ENCODE results near the gene PIP5K1C.

The PIP5K1C gene

GRCh38 chr19:3722443-3723109 lies 22.3 kb upstream of the PIP5K1C start:
- in situ Hi-C loops (cut with HindIII; ENCODE audit: low pct_ligation_motif_present, low pct_unique_long_range_greater_than_20kb, low sequenced_read_pairs), result no loop called here
- no peak for DNase-seq

- DNase-seq, result no peak
- in situ Hi-C loops (cut with HindIII; ENCODE audit: low pct_ligation_motif_present, low pct_unique_long_range_greater_than_20kb, low sequenced_read_pairs), result no loop called here
Measured at GRCh38 chr19:3721887-3722442, 21.7 kb upstream of the PIP5K1C start.

GRCh38 chr19:3721131-3721886 lies 21.0 kb upstream of the PIP5K1C start:
- in situ Hi-C loops (cut with HindIII; ENCODE audit: low pct_ligation_motif_present, low pct_unique_long_range_greater_than_20kb, low sequenced_read_pairs), result no loop called here
- peak; percentile 80 for DNase-seq

- DNase-seq, result no peak
- in situ Hi-C loops (cut with HindIII; ENCODE audit: low pct_ligation_motif_present, low pct_unique_long_range_greater_than_20kb, low sequenced_read_pairs), result no loop called here
Measured at GRCh38 chr19:3720349-3720917, 20.2 kb upstream of the PIP5K1C start.

GRCh38 chr19:3719868-3720267 lies 19.6 kb upstream of the PIP5K1C start:
- in situ Hi-C loops (cut with HindIII; ENCODE audit: low pct_ligation_motif_present, low pct_unique_long_range_greater_than_20kb, low sequenced_read_pairs), result no loop called here
- no peak for DNase-seq

GRCh38 chr19:3716147-3716668 lies 15.9 kb upstream of the PIP5K1C start:
- in situ Hi-C loops (cut with HindIII; ENCODE audit: low pct_ligation_motif_present, low pct_unique_long_range_greater_than_20kb, low sequenced_read_pairs), result no loop called here
- no peak for DNase-seq

GRCh38 chr19:3712663-3713611 lies 12.7 kb upstream of the PIP5K1C start:
- DNase-seq, result no peak
- in situ Hi-C loops (cut with HindIII; ENCODE audit: low pct_ligation_motif_present, low pct_unique_long_range_greater_than_20kb, low sequenced_read_pairs), result no loop called here

GRCh38 chr19:3710265-3710812 lies 10.1 kb upstream of the PIP5K1C start:
- in situ Hi-C loops (cut with HindIII; ENCODE audit: low pct_ligation_motif_present, low pct_unique_long_range_greater_than_20kb, low sequenced_read_pairs), result no loop called here
- DNase-seq, result no peak

GRCh38 chr19:3708207-3708931 lies 8.1 kb upstream of the PIP5K1C start, which contains the start of gene TJP3:
Gene TJP3, plus strand, starts transcription at chr19:3708384. Its CDS starts 20,049 bp downstream, at chr19:3728433.
- in situ Hi-C loops (cut with HindIII; ENCODE audit: low pct_ligation_motif_present, low pct_unique_long_range_greater_than_20kb, low sequenced_read_pairs), result no loop called here

GRCh38 chr19:3707868-3708206 lies 7.6 kb upstream of the PIP5K1C start:
- in situ Hi-C loops (cut with HindIII; ENCODE audit: low pct_ligation_motif_present, low pct_unique_long_range_greater_than_20kb, low sequenced_read_pairs), result no loop called here

More at GRCh38 chr19:3708207-3708931, 8.1 kb upstream of the PIP5K1C start, which contains the start of gene TJP3:
- DNase-seq, result no peak

GRCh38 chr19:3701200-3701599 lies 932 bp upstream of the PIP5K1C start:
- in situ Hi-C loops (cut with HindIII; ENCODE audit: low pct_ligation_motif_present, low pct_unique_long_range_greater_than_20kb, low sequenced_read_pairs), result no loop called here
- no peak for DNase-seq

More at GRCh38 chr19:3707868-3708206, 7.6 kb upstream of the PIP5K1C start:
- DNase-seq, result no peak

GRCh38 chr19:3699741-3700241 lies 477 bp downstream of the PIP5K1C start:
- in situ Hi-C loops (cut with HindIII; ENCODE audit: low pct_ligation_motif_present, low pct_unique_long_range_greater_than_20kb, low sequenced_read_pairs), result no loop called here
- no peak for DNase-seq

- no peak for DNase-seq
- in situ Hi-C loops (cut with HindIII; ENCODE audit: low pct_ligation_motif_present, low pct_unique_long_range_greater_than_20kb, low sequenced_read_pairs), result no loop called here
Measured at GRCh38 chr19:3698974-3699740, 1.1 kb downstream of the PIP5K1C start.

GRCh38 chr19:3698386-3698950 lies 1.8 kb downstream of the PIP5K1C start:
- in situ Hi-C loops (cut with HindIII; ENCODE audit: low pct_ligation_motif_present, low pct_unique_long_range_greater_than_20kb, low sequenced_read_pairs), result no loop called here
- no peak for DNase-seq

GRCh38 chr19:3697671-3698385 lies 2.4 kb downstream of the PIP5K1C start:
- DNase-seq, result no peak
- in situ Hi-C loops (cut with HindIII; ENCODE audit: low pct_ligation_motif_present, low pct_unique_long_range_greater_than_20kb, low sequenced_read_pairs), result no loop called here

- DNase-seq, result no peak
- in situ Hi-C loops (cut with HindIII; ENCODE audit: low pct_ligation_motif_present, low pct_unique_long_range_greater_than_20kb, low sequenced_read_pairs), result no loop called here
Measured at GRCh38 chr19:3697094-3697493, 3.2 kb downstream of the PIP5K1C start.

All from ACHN (cell line).